ENCODE data around the gene CA5A.

GRCh38 chr16:87954361-87954760 is 18.0 kb upstream of the CA5A start:
- TF ChIP-seq CTCF (IDR thresholded peaks at IDR 0.05 in 4 of 5, conservative IDR thresholded peaks at IDR 0.05 in 1 of 5) (no peak), POLR2A (IDR thresholded peaks at IDR 0.05) (no peak)

Measured in gastrocnemius medialis (tissue), 4 donors.